Neural cell (in vitro differentiated cells): ENCODE measurements around the gene GTF2A1. TPM values are rescaled to one million over a fixed set of nuclear protein-coding genes. Genes with fewer than 3 reads are reported as not detected.

ENCODE experiments used
- H2AFZ ChIP-seq: fragments of 200-600, 300-800 bp; sonication (generic), shearing (Covaris generic); 2 replicates; pipeline ENCODE4 v1.6.0; 2014; ENCODE audit warnings: low read depth, mild to moderate bottlenecking, antibody characterized with exemption, low read length, moderate library complexity
- H3F3A ChIP-seq: fragments of 200-600 bp; shearing (Covaris generic); 2 replicates; pipeline ENCODE4 v1.6.1; 2016; ENCODE audit warnings: mild to moderate bottlenecking, moderate library complexity, mixed read lengths, antibody characterized with exemption, low read length; ENCODE audit not compliant: insufficient read depth, poor library complexity, severe bottlenecking
- H3K27ac ChIP-seq: fragments of 200-600, 300-800 bp; sonication (generic), shearing (Covaris generic); 2 replicates; pipeline ENCODE4 v1.5.1; 2014; ENCODE audit warnings: mild to moderate bottlenecking, low read length, moderate library complexity
- H3K27me3 ChIP-seq: fragments of 300-800, 200-600 bp; sonication (generic), shearing (Covaris generic); 2 replicates; pipeline ENCODE4 v1.6.0; 2014; ENCODE audit warnings: mild to moderate bottlenecking, low read depth, low read length, moderate library complexity; ENCODE audit not compliant: insufficient read depth
- H3K36me3 ChIP-seq: fragments of 300-800, 200-600 bp; sonication (generic), shearing (Covaris generic); 2 replicates; pipeline ENCODE4 v1.5.1; 2014; ENCODE audit warnings: mild to moderate bottlenecking, antibody characterized with exemption, low read length, moderate library complexity; ENCODE audit not compliant: insufficient read depth
- H3K4me2 ChIP-seq: fragments of 300-800, 200-600 bp; sonication (generic), shearing (Covaris generic); 2 replicates; pipeline ENCODE4 v1.6.0; 2014; ENCODE audit warnings: mild to moderate bottlenecking, low read length
- H3K4me3 ChIP-seq: fragments of 300-800, 200-600 bp; sonication (generic), shearing (Covaris generic); 2 replicates; pipeline ENCODE4 v1.5.1; 2014; ENCODE audit warnings: mild to moderate bottlenecking, low read length, moderate library complexity
- H3K79me2 ChIP-seq: fragments of 200-600 bp; shearing (Covaris generic); replicated peaks from 2 replicates; pipeline ENCODE4 v1.6.0; 2014; ENCODE audit warnings: mild to moderate bottlenecking, low read length, moderate library complexity; ENCODE audit not compliant: insufficient read depth
- H3K9ac ChIP-seq: fragments of 300-800, 200-600 bp; sonication (generic), shearing (Covaris generic); 2 replicates; pipeline ENCODE4 v1.6.1; 2016; ENCODE audit warnings: mild to moderate bottlenecking, low read length, mixed read lengths
- H3K9me2 ChIP-seq: fragments of 200-600 bp; shearing (Covaris generic); 2 replicates; pipeline ENCODE4 v1.6.1; 2016; ENCODE audit warnings: mild to moderate bottlenecking, low read length, mixed read lengths; ENCODE audit not compliant: insufficient read depth
- H3K9me3 ChIP-seq: fragments of 200-600, 300-800 bp; sonication (generic), shearing (Covaris generic); 2 replicates; pipeline ENCODE4 v1.6.1; 2016; ENCODE audit warnings: mild to moderate bottlenecking, mixed run types, low read length, moderate library complexity, mixed read lengths
- H4K20me1 ChIP-seq: fragments of 200-600 bp; shearing (Covaris generic); 2 replicates; pipeline ENCODE4 v1.6.1; 2016; ENCODE audit warnings: mild to moderate bottlenecking, mixed run types; ENCODE audit not compliant: insufficient read depth
- EP300 ChIP-seq: fragments of 450-650 bp; conservative IDR thresholded peaks from 2 replicates; pipeline ENCODE4 v1.6.1; 2014; ENCODE audit warnings: antibody characterized with exemption, mild to moderate bottlenecking, moderate library complexity; ENCODE audit not compliant: poor library complexity, severe bottlenecking
- EZH2 ChIP-seq: fragments of 200-600, 300-800 bp; shearing (Covaris generic), sonication (generic); IDR thresholded peaks from 2 replicates; pipeline ENCODE4 v1.6.1; 2014; ENCODE audit warnings: antibody characterized with exemption, low read length, borderline replicate concordance, mild to moderate bottlenecking; ENCODE audit not compliant: insufficient read depth, poor library complexity, severe bottlenecking
- MXI1 ChIP-seq: fragments of 450-650 bp; conservative IDR thresholded peaks from 2 replicates; pipeline ENCODE4 v1.6.1; 2014; ENCODE audit warnings: antibody characterized with exemption, mild to moderate bottlenecking; ENCODE audit not compliant: poor library complexity, severe bottlenecking
- POLR2AphosphoS5 ChIP-seq: IDR thresholded peaks from 2 replicates; pipeline ENCODE4 v1.6.1; 2012
- RAD21 ChIP-seq: fragments of 450-650 bp; conservative IDR thresholded peaks from 2 replicates; pipeline ENCODE4 v1.6.1; 2014; ENCODE audit warnings: antibody characterized with exemption, mild to moderate bottlenecking, moderate library complexity
- SMC3 ChIP-seq: fragments of 450-650 bp; conservative IDR thresholded peaks from 2 replicates; pipeline ENCODE4 v1.6.1; 2014; ENCODE audit warnings: antibody characterized with exemption, mild to moderate bottlenecking, moderate library complexity; ENCODE audit not compliant: poor library complexity
- TAF1 ChIP-seq: IDR thresholded peaks from 2 replicates; pipeline ENCODE4 v1.6.1; 2012; ENCODE audit warnings: low read depth
- polyA plus RNA-seq: library from polyadenylated mRNA; depleted of rRNA; stranded (reverse); fragments of >200 nt; gene quantifications from 2 replicates; pipeline ENCODE4 v1.2.3, GENCODE V29; 2014
- TF ChIP-seq, protein P1 (sequence below): IDR thresholded peaks from 2 replicates; pipeline ENCODE4 v1.6.1; 2012; ENCODE audit warnings: borderline replicate concordance
- TF ChIP-seq, protein P2 (sequence below): fragments of 450-650 bp; IDR thresholded peaks from 2 replicates; pipeline ENCODE4 v1.5.1; 2014; ENCODE audit warnings: antibody characterized with exemption, mild to moderate bottlenecking, moderate library complexity; ENCODE audit not compliant: poor library complexity, severe bottlenecking

Gene GTF2A1
- polyA plus RNA-seq, 1 donor from 2014 or later: 37.3 TPM

DNA sequence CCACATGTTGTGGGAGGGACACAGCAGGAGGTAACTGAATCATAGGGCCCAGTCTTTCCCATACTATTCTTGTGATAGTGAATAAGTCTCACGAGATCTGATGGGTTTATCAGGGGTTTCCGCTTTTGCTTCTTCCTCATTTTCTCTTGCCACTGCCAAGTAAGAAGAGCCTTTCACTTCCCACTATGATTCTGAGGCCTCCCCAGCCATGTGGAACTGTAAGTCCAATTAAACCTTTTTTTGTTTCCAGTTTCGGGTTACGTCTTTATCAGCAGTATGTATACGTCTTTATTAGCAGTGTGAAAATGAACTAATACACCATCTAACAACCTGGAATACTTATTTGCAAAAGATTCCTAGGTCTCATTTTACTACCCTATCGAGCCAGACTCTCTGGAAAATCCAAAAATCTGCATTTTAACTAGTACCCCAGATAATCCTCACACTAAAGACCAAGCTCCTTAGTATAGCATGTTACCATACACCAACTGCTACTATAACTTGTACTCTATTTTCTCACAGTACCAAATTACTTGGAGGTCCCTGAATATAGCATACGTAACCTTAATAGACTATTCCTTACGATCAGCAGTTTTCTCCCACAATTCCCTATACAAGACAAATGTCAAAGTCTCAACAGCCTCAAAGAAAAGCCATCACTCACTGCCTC, 11.5 kb downstream of the GTF2A1 start:
- H3K4me3 ChIP-seq: no peak overlapping the region
- H3K27ac ChIP-seq: no peak overlapping the region
- H3K27me3 ChIP-seq: no peaks in the 10 kb centered on the region
- no peak overlapping the region for H3K9ac ChIP-seq
- no peak overlapping the region for H2AFZ ChIP-seq
- peaks cover 5% of the 10 kb centered on the region for H3K36me3 ChIP-seq
- no peaks in the 10 kb centered on the region for H3K9me2 ChIP-seq
- TF ChIP-seq EP300: no peak
- TF ChIP-seq RAD21: no peak
- no peak for TF ChIP-seq POLR2AphosphoS5
- TF ChIP-seq EZH2: no peak
- TF ChIP-seq, protein P1, sequence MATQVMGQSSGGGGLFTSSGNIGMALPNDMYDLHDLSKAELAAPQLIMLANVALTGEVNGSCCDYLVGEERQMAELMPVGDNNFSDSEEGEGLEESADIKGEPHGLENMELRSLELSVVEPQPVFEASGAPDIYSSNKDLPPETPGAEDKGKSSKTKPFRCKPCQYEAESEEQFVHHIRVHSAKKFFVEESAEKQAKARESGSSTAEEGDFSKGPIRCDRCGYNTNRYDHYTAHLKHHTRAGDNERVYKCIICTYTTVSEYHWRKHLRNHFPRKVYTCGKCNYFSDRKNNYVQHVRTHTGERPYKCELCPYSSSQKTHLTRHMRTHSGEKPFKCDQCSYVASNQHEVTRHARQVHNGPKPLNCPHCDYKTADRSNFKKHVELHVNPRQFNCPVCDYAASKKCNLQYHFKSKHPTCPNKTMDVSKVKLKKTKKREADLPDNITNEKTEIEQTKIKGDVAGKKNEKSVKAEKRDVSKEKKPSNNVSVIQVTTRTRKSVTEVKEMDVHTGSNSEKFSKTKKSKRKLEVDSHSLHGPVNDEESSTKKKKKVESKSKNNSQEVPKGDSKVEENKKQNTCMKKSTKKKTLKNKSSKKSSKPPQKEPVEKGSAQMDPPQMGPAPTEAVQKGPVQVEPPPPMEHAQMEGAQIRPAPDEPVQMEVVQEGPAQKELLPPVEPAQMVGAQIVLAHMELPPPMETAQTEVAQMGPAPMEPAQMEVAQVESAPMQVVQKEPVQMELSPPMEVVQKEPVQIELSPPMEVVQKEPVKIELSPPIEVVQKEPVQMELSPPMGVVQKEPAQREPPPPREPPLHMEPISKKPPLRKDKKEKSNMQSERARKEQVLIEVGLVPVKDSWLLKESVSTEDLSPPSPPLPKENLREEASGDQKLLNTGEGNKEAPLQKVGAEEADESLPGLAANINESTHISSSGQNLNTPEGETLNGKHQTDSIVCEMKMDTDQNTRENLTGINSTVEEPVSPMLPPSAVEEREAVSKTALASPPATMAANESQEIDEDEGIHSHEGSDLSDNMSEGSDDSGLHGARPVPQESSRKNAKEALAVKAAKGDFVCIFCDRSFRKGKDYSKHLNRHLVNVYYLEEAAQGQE: no peak
- TF ChIP-seq TAF1: no peak
- no peak for TF ChIP-seq SMC3
- TF ChIP-seq, protein P2, sequence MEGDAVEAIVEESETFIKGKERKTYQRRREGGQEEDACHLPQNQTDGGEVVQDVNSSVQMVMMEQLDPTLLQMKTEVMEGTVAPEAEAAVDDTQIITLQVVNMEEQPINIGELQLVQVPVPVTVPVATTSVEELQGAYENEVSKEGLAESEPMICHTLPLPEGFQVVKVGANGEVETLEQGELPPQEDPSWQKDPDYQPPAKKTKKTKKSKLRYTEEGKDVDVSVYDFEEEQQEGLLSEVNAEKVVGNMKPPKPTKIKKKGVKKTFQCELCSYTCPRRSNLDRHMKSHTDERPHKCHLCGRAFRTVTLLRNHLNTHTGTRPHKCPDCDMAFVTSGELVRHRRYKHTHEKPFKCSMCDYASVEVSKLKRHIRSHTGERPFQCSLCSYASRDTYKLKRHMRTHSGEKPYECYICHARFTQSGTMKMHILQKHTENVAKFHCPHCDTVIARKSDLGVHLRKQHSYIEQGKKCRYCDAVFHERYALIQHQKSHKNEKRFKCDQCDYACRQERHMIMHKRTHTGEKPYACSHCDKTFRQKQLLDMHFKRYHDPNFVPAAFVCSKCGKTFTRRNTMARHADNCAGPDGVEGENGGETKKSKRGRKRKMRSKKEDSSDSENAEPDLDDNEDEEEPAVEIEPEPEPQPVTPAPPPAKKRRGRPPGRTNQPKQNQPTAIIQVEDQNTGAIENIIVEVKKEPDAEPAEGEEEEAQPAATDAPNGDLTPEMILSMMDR: no peak
- TF ChIP-seq MXI1: no peak
- H3K79me2 ChIP-seq: peaks cover 33% of the 10 kb centered on the region
- no peaks in the 10 kb centered on the region for H3F3A ChIP-seq
- no peaks in the 10 kb centered on the region for H4K20me1 ChIP-seq
- no peaks in the 10 kb centered on the region for H3K9me3 ChIP-seq
- H3K4me2 ChIP-seq: no peak overlapping the region

DNA sequence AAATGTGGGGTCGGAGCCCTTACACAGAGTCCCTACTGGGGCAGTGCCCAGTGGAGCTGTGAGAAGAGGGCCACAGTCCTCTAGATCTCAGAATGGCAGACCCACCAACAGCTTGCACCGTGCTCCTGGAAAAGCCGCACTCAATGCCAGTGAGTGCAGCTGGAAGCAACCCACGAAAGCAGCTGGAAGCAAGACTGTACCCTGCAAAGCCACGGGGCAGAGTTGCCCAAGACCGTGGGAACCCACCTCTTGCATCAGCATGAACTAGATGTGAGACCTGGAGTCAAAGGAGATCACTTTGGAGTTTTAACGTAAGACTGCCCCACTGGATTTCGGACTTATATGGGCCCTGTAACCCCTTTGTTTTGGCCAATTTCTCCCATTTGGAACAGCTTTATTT, 12.3 kb downstream of the GTF2A1 start:
- H3K27me3 ChIP-seq: no peaks in the 10 kb centered on the region
- TF ChIP-seq RAD21 (no peak), EP300 (no peak), TAF1 (no peak), SMC3 (no peak), EZH2 (no peak), POLR2AphosphoS5 (no peak), MXI1 (no peak)
- TF ChIP-seq, protein P2: no peak
- TF ChIP-seq, protein P1: no peak
- H3K36me3 ChIP-seq: peaks cover 5% of the 10 kb centered on the region
- no peak overlapping the region for H3K9ac ChIP-seq
- H3K9me3 ChIP-seq: no peaks in the 10 kb centered on the region
- H3K4me3 ChIP-seq: no peak overlapping the region
- no peaks in the 10 kb centered on the region for H4K20me1 ChIP-seq
- H3K4me2 ChIP-seq: no peak overlapping the region
- no peak overlapping the region for H2AFZ ChIP-seq
- peaks cover 38% of the 10 kb centered on the region for H3K79me2 ChIP-seq
- H3F3A ChIP-seq: no peaks in the 10 kb centered on the region
- H3K9me2 ChIP-seq: no peaks in the 10 kb centered on the region
- no peak overlapping the region for H3K27ac ChIP-seq
